ENCODE results near the gene CTNNA3.
A peak's percentile ranks its signal among the peaks of the same experiment; 100 is the strongest.
"Not testable (repeated sequence)": the region's sequence is repeated elsewhere in the genome, so short reads cannot be mapped to it uniquely, and the experiment has no call there.

Gene CTNNA3

DNA sequence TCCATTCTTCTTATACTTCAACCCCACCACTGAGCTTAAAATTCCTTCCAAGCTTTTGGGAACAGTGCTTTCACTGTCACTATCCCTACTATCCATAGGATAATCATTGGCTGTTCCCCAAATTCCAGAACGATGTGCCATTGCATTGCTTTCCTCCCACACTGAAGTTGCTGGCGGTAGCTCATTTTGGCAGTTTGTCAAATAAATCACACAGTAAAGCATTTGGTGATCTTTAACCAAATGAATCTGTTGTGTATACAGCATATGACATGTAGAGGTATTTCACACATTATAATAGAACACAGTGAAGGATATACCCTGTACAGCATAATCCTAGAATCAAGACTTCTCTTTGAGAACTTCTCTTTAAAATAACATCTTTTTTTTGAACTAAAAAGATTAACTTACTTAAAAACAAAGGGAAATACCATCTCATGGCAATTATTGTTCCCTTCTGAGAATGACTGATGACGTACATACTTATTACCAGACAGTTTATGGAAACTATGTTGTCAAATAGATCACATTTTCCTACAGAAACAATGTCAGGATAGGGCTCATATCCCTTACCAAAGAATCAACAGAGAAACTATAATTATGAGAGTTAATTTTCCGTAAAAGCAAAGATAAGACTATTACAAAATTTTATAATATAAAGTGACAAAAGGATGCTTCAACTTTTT, 93.6 kb downstream of the CTNNA3 start:
- no peak for DNase-seq (ENCODE audit: low read depth)

DNA sequence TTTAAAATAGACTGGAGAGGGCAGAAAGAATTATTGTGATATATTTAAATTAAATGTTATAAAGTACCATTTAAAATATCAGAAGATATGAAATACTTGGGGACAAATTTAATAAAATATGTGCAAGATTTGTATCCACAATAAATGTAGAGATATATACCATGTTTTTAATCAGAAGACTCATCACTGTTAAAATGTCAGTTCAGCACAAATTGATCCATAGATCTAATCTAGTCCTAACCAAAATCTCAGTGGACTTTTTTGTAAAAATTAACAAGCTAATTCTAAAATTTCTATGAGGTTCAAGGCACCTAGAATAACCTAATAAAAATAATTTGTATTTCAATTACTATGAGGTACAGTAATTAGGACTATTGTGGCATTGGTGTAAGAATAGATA, 96.4 kb downstream of the CTNNA3 start:
- no peak for DNase-seq (ENCODE audit: low read depth)

DNA sequence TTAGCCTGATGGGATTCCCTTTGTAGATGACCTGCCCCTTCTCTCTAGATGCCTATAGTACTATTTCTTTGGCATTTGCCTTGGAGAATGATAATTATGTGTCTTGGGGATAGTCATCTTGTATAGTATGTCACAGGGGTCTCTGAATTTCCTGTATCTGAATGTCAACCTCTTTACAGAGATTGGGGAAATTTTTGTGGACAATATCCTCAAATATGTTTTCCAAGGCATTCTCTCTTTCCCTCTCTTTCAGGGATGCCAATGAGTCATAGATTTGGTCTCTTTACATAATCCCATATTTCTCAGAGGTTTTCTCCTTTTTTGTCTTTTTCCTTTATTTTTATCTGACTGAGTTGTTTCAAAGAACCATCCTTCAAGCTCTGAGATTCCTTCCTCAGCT, 99.4 kb downstream of the CTNNA3 start:
- no peak for DNase-seq (ENCODE audit: low read depth)

DNA sequence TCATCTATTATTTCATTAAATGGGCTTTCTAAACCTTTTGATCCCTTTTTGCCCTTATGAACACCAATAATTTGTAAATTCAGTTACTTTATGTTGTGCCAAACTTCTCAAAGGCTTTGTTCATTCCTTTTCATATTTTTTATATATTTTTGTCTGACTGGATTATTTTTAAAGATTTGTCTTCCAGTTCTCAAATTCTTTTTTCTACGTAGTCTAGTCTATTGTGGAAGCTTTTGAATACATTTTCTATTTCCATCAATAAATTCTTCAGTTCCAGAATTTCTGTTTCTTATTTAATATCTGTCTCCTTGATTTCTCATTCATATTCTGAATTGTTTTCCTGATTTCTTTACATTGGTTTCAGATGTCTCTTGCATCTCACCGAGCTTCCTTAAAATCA, 108.2 kb downstream of the CTNNA3 start:
- no peak for DNase-seq (ENCODE audit: low read depth)

DNA sequence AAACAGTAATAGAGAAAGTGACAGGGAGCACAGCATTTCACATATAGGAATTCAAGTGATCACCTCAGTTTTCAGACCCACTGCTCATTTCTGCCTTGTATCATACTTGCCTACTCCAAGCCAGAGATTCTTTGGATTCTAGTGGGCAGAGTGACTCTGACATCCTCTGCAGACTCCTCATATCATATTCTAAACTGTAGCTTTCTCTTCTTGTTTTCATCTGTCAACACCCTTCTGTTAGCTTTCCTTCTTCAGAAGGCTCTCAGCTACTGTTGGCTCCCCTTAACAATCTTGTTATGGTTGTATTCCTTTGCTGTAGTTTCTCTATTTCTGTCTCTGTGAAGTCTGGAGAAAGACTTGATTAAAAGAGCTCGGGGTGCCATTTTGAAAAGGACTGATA, 120.5 kb downstream of the CTNNA3 start:
- no peak for DNase-seq (ENCODE audit: low read depth)

DNA sequence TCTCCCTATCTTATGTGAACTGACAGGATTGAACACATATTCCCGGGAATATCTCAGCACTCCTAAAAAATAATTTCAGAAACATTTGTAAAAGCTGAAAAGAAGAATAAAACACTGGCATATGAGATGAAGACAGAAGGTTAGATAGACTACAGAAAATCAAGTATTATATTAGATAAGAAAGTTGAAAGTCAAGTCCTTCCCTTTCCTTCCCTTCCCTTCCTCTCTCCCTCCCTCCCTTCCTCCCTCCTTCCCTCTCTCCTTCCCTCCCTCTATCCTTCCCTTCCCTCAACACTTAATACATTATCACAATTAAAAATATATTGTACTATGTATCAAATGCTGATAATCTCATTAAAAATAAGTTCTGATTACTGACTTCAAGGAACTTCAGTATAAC, 122.5 kb downstream of the CTNNA3 start:
- no peak for DNase-seq (ENCODE audit: low read depth)

DNA sequence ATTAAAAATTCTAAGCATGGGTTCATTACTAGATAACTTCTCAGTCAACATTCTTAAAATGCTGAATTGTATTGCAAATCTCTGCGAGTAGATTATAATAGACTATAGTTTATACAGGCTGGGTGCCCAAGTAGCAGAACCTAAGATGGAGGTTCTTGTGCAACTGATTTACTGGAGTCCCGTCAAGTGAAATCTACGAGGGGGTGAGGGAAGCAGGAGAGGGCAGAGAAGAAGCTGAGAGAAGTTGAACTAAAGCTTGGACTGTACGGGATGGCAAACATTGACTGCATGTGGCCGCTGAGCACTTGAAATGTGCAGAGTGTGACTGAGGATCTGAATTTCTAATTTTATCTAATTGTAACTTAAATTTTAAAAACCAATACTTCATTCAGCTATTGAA, 124.5 kb downstream of the CTNNA3 start:
- no peak for DNase-seq (ENCODE audit: low read depth)

DNA sequence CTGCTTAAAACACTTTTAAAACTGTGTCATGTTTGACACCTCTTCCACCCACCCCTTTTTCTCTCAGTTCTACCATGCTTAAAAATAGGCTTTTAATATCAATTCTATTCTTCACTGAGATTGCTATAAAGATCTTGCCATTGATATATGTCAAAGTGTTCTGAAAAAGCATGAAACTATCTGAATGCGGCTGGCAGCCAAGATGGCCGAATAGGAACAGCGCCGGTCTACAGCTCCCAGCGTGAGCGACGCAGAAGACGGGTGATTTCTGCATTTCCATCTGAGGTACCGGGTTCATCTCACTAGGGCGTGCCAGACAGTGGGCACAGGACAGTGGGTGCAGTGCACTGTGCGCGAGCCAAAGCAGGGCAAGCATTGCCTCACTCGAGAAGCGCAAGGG, 137.7 kb downstream of the CTNNA3 start:
- DNase-seq (ENCODE audit: low read depth) = not testable (repeated sequence)

DNA sequence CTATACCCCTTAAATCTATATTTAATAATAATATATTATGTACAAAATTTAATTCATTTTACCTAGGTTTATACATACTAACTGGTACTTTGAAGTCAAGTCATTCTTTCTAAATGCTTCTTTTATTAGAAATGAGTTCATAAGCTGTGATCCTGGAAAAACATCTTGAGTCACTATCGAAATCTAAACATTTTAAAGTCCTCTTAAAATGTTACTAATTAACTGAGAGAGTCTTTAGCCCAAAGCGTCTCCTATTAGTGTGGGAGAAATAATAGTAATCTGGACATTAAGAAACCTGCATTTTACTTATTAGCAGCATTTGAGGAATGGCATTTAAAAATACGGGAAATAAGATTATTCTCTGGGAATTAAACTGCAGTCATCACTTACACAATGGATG, 142.7 kb downstream of the CTNNA3 start:
- DNase-seq (ENCODE audit: low read depth) = no peak

DNA sequence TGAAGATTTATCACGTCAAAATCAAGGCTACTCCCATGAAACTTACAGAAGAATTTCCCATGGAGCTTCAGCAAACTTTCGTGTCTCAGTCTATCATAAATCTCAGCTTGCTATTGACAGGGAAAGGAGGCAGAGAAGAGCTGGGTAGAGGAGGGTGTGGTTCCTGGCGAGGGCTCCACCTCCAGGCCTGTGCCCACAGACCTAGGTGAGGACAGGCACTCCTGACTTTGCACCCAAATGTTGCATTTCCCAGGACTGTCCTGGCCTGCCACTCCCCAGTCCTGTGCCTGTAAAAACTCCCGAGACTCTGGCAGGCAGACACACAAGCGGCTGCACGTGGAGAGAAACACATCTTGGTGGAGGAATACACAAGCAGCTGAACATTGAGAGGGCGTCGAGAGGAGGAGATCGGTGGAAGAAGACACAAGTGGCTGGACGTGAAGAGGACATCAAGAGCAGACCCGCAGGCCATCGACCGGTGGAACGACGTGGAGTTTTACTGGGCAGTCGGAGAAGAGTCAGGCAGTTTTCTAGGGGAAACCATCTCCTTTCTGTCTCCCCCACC, 145.1 kb downstream of the CTNNA3 start:
- no peak for DNase-seq (ENCODE audit: low read depth)

DNA sequence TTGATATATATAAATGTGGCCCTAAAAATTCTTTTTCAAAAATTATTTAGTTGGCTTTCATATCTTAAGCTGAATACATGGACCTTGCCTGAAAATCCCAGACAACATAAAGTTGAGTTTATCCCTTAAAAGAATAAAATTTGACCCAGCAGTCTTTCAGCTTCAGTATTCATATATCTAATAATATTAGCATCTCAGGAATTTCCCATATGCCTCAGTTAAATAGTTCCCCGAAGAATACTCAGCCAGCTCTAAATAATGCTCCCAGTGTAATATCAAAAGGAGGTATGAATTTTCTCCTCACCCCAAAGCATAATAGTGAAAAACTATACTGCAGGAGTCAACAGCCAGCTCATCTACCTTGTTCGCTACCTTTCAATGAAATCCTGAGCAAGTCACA, 145.9 kb downstream of the CTNNA3 start:
- no peak for DNase-seq (ENCODE audit: low read depth)

DNA sequence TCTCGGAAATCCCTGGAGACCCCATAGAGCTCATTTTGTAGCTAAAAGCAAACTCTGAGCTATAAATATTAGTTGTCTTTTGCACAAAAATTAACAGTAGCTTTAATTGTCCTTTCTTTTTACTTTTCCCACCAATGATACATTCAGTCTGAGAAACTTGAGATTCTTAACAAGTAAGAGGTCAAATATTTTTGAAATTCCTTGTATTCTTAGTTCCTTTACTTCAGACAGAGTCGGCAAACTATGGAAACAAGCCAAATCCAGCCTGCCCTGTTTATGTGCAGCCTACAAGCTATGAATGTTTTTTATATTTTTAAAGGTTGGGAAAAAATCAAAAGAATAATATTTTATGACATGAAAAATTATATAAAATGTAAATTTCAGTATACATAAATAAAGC, 146.6 kb downstream of the CTNNA3 start:
- DNase-seq (ENCODE audit: low read depth) = no peak

DNA sequence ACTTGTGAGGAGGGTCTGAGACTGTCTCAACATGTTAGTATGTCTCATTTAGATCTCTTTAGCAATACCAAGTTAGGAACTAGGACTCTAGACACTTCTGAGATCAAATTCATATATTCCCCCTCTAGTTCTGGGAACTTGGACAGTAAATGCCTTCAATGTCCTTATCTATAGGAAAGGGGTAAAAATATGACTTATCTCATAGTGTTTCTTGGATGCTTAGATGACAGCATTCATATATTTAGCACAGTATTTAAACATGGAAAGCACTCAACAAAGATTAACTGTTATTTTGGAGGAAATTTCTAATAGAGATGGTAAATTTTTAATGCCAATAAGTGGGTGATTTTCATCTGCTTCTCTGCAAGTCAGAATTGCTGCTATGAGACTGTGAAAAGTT, 154.6 kb downstream of the CTNNA3 start:
- DNase-seq (ENCODE audit: low read depth) = no peak

DNA sequence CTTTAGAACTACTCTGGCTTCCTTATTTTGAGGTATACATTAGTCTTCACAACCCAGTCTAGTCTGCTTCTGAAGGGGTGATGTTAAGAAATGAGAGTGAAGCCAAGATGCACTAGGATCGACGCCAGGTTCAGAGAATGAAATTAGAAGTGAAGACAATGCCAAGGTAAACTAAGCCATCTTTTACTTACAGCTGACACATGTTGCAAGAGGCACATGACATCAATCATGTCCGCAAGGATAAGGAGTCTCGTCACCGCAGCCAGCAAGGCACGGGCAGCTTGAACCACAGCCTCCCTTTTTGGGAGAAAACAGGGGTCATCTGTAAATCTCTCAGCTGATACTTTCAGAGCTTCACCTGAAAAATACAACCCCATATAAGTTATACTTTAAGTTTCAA, 156.7 kb downstream of the CTNNA3 start:
- no peak for DNase-seq (ENCODE audit: low read depth)

DNA sequence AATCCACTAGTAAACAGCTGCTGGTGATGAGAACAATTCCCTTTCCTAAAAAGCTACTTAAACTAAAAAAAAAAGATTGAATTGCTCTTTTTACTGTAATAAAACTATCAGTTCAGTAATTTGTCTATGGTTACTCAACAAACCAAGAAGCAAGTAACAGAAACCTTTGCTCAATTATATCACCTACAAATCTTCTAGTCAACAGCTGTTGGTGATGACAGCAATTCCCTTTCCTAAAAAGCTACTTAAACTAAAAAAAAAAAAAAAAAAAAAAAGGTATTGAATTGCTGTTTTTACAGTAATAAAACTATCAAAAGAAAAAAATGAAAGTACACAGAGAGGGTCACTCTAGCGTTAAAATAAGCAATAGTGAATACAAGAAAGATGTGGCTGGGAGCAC, 158.1 kb downstream of the CTNNA3 start:
- no peak for DNase-seq (ENCODE audit: low read depth)

DNA sequence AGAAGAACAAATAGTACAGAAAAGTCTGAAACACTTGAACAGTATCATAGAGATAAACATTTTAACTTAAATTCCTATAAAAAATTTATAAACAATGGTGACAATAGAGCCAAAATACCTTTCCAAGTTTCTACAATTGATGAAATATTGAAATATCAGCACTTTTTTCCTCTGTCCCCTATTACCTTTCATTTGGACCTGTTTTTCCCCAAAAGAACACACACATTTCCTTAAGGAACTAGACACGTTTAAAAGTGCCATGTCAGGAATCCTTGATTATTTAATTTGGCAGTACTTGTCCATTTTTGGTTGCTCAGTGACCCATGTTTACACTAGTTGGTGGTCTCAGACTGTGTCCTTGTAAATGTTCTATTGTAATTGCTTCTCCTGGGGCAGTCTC, 162.6 kb downstream of the CTNNA3 start:
- DNase-seq (ENCODE audit: low read depth) = no peak

DNA sequence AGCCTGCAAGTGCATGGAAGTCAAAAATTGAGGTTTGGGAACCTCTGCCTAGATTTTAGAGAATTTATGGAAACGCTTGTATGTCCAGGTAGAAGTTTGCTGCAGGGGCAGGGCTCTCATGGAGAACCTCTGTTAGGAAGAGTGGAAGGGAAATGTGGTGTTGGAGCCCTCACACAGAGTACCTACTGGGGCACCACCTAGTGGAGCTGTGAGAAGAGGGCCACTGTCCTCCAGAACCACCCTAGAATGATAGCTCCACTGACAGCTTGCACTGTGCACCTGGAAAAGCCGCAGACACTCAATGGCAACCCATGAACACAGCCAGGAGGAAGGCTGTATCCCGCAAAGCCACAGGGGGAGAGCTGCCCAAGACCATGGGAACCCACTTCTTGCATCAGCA, 165.0 kb downstream of the CTNNA3 start:
- DNase-seq (ENCODE audit: low read depth) = not testable (repeated sequence)

DNA sequence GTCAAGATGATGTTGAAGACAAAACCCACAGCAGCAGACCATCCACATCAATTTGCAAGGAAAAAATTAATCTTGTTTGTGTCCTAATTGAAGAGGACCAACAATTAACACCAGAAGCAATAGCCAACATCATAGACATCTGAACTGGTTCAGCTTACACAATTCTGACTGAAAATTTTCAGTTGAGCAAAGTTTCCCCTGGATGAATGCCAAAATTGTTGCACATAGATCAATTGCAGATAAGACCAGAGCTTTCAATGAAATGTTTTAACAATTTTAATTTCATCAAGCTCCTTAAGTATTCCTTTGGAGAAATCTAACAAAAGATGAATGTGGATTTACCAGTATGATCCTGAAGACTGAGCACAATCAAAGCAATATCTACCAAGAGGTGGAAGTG, 168.6 kb downstream of the CTNNA3 start:
- no peak for DNase-seq (ENCODE audit: low read depth)

DNA sequence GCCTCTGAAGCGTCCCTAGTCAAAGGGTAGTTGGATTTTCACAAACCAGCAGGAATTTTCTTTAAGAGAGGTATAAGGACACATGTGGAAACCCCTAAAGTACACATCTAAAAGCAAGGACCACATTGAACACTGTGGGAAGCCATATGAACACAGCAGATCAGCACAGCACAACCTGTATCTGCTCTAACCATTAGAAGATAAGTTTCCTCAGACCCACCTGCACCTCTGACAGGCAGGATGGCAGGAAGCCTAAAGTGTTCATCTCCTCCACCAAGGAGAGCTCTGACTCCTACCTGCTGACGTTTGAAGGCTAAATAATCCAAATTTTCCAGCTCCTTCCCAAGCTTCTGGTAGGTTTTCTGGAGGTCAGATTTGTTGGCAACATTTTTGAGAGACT, 174.4 kb downstream of the CTNNA3 start:
- no peak for DNase-seq (ENCODE audit: low read depth)

DNA sequence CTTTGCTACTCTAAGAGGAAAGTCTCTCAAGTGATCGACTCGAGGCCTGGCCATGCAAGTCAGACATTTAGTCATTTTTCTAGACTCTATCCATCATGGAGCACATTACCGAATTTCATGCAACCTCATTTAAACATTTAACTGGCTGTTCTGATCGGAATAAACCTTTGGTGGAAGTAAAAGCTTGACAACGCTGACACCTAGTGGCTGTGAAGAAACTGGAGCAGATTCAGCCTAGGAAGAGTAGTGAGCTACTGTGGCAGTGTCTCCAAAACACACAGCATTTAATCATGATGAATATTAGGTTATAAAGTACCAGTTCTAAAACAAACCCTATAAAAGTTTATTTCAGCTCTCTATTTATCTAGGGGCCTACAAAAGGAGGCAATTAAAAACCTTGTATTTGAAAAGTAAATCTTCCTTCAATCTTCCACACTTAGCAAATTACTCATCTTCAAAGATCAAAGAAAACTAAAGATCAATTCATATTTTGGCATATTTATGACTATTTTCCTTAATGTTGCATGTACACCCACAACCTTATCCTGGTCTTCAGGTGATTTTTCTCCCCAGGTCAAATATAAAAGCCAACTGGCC, 175.0 kb downstream of the CTNNA3 start:
- DNase-seq (ENCODE audit: low read depth) = peak; percentile 1

DNA sequence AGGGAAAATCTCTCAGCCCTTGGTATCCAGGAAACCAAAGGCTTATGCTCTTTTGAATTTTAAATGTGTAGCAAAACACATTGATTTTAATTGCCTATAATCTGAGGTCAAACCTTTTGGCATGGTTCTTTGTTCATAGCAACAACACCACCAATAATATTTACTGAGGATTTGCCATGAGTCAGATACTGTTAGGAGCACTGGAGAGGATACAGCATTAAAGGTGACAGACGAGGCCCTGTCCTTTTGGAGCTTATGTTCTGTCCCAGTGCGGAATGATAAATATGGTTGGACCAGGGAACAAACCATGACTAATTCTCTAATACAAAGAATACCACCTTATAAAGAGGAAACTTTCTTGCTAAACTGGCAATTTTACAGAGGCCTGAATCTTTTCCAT, 176.6 kb downstream of the CTNNA3 start:
- DNase-seq (ENCODE audit: low read depth) = no peak

DNA sequence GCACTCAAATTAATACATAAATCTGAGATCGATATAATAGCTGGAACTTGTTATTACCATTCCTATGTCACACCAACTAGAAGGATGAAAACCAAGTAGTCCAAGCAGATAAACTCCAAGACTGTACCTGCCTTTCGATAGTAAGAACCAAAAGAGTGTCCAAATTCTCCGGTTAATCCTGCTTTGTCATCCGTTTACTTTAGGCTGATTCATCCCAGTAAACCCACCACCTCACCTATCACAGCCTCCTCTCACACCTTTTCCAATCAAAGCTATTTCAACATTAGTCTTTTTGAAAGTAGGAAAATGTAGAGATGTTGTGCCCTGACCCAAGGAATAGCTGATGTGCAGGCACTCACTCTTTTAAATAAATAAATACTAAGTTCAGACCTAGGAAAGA, 177.2 kb downstream of the CTNNA3 start:
- no peak for DNase-seq (ENCODE audit: low read depth)

DNA sequence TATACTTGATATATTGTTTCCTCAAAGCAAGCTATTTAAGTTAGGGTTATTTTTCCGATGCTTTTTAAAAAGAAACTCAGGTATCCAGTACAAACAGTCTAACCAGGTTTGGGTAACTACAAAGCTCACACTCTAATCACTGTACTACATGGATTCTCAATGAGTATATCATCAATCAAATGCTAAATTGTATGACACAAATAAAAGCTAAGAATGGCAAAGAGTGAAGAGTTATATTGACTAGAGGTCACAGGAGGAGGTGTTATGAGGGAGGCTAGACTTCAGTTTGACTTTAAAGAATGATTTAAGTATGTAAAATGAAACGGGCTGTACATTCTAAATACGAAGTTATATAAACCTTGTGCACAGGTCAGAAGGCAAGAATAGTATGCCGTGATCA, 178.0 kb downstream of the CTNNA3 start:
- DNase-seq (ENCODE audit: low read depth) = no peak

DNA sequence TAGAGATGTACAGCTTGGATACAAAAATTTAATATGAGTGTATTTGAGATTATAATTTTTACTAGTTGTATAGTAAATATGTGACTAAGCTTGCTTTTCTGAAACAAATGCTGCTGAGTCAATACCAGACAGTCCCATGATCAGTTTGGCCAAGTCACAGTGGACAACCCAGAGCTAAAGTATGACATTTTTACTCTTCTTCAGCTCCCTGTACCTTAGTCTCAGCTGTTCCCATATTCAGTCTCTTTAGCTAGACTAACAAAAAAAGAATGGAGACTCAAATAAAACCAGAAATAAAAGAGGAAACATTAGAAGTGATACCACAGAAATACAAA, 189.3 kb downstream of the CTNNA3 start:
- no peak for DNase-seq (ENCODE audit: low read depth)
